ENCODE measurements around the gene KCNK2. TPM values are rescaled to one million over a fixed set of nuclear protein-coding genes. Genes with fewer than 3 reads are reported as not detected.

Gene KCNK2
- polyA plus RNA-seq, 1 of the 3 experiments (the other 2 are of a cell fraction) = 12.2 TPM

DNA sequence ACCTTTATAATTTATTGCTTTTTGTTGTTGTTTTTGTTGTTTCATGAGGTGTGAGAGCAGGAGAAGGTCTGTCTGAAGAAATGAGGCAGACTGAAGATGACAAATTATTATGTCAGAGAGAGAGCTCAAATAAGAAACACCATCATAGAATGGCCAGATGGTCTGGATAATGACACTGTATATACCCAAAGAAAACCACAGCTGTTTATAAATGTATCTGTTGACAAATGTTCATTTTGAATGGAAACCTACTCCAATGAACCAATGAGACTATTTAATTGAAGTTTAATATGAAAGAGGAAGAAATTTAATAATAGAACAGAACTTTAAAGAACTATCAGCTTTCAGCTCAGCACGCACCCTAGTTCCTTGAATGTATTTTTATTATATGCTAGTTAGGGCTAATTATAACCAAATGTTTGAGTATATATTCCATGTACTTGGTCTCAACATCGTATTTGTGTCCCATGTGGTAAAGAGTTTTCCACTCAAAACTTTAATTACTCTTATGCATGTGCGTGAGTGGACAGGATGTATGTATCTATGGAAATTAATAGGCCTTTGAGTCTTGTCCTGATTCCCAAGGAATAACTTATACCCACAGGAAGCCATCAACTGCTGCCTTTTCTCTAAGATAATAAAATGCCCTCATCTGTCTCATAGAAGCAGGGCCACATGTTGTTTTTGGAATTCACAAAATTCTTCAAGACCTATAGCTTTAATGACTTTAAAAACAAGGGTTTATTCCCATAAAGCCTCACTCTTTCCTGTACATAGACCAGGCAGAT, 202.7 kb downstream of the KCNK2 start:
- CTCF ChIA-PET = no interaction called here
- 48% methylated on average over 3 of the region's 3 CpGs for WGBS (ENCODE audit: low lambda C conversion rate)
- TF ChIP-seq TAF1 (IDR thresholded peaks at IDR 0.05; ENCODE audit: borderline replicate concordance, low read depth, low read length) (no peak), ZBTB33 (IDR thresholded peaks at IDR 0.05; ENCODE audit: borderline replicate concordance, low read depth) (no peak), SIN3A (IDR thresholded peaks at IDR 0.05; ENCODE audit: borderline replicate concordance, low read depth, low read length) (no peak), EP300 (IDR thresholded peaks at IDR 0.05; ENCODE audit: borderline replicate concordance in 1 of 2, low read depth in 1 of 2, low read length in 1 of 2) (no peak), TEAD4 (IDR thresholded peaks at IDR 0.05; ENCODE audit: borderline replicate concordance, insufficient read depth) (no peak)
- Histone ChIP-seq H3K4me3 (ENCODE audit: low read depth in 2 of 2, low read length in 1 of 2) (no peak overlapping the region), H3K27ac (ENCODE audit: low read depth in 2 of 2, low read length in 1 of 2) (no peak overlapping the region), H3K36me3 (replicated peaks in 1 of 2; ENCODE audit: control insufficient read depth in 1 of 2, insufficient read depth in 2 of 2, low read length in 1 of 2) (no peaks in the 10 kb centered on the region), H3F3A (replicated peaks; ENCODE audit: insufficient read depth) (peaks cover 3% of the 10 kb centered on the region), H3K4me1 (ENCODE audit: control insufficient read depth in 1 of 2, insufficient read depth in 2 of 2, low read depth in 1 of 2, low read length in 1 of 2) (no peaks in the 10 kb centered on the region; a peak in 1 of 4 replicates), H3K79me2 (ENCODE audit: insufficient read depth) (no peaks in the 10 kb centered on the region), H3K4me2 (no peak overlapping the region), H3K27me3 (ENCODE audit: insufficient read depth) (no peaks in the 10 kb centered on the region), H3K9ac (no peak overlapping the region), H3K9me2 (no peaks in the 10 kb centered on the region), H3K9me3 (no peaks in the 10 kb centered on the region), H4K20me1 (ENCODE audit: insufficient read depth) (no peaks in the 10 kb centered on the region), H2AFZ (ENCODE audit: low read depth) (no peak overlapping the region)
- DNase-seq = no peak
- POLR2A ChIA-PET = no interaction called here
